Activated T-cell treated with anti-CD3 and anti-CD28 coated beads for 4 hours (primary cell): ENCODE measurements around the gene CASP12.

Experiments used
- DNase-seq: peaks from one replicate; pipeline ENCODE4 v3.0.0-alpha.2; 2020

Gene CASP12

DNA sequence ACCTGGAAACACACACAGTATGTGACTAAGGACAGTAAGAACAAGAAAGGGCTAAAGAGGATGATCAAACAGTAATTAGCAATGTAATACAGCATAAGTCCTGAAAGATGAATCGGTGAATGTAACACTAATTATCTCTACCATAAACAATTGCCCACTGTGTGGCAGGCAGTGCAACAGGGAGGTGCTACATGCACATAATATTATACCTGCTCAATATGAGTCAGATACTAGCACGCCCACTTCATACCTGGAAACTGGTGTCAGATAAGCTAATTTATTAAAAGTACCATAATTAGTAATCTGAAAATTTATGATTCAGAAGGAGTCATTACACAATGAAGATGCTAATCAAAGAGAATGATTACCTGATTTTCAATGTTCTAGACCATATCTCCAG is 14.9 kb downstream of the CASP12 start:
- DNase-seq: no peak

DNA sequence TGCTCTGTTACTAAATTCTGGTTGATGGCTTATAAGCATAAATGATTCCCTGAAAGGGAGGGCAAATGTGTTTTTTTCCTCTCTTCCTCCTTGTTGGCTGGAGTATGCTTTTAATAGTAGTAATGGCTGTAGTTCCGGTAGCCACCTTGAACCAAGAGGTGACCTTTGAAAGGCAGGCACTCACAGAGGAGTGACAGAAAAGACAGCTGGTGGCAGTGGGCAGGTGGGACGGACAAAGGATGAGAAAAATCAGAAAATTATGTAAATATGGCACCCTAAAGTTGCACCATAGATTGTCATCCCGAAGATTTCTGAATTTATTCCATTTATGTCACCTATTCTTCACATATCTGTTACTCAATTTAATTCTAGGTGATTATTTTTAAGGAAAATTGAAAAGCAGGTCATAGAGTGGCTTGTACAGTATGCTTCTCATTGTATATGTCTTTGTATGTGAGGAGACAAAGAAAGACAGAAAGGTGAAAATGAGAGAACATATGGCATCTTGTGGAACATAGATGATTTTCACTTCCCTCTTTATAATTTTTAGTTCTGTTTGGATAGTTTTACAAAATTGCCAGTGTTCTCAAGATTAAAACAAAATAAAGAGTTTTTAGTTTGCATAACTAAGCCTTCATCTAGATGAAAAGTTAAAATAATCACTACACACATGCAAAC is 17.0 kb downstream of the CASP12 start:
- no peak for DNase-seq

DNA sequence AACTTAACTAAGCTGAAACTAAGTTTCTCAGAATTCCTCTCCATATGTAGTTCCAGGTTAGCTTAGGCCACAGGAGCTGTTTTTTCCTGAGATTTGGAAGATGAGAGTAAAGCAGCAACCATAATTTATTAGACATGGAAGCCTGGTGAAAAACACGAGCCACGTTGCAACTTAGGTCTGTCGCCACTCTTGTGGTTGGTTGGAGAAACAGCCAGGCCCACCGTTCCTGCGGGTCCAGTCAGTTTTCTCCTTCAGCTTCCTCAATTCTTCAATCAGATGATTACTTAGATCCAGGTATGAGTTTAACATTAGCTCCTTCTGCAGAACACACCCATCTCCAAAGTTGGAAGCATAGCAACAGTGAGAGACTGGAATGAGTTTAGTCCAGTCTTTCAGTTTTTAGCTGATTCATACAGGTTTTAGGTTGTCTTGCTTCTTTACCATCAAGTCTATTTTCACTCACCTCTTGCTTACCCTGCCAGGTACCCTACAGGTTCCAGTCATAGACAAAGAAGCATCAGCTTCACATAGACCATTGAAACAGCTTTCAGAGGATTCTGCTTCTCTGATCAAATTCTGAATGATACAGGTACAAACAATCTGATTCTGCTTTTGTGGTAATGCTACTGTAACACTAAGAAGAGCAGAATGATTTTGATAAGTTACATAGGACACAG is 18.6 kb downstream of the CASP12 start:
- no peak for DNase-seq

DNA sequence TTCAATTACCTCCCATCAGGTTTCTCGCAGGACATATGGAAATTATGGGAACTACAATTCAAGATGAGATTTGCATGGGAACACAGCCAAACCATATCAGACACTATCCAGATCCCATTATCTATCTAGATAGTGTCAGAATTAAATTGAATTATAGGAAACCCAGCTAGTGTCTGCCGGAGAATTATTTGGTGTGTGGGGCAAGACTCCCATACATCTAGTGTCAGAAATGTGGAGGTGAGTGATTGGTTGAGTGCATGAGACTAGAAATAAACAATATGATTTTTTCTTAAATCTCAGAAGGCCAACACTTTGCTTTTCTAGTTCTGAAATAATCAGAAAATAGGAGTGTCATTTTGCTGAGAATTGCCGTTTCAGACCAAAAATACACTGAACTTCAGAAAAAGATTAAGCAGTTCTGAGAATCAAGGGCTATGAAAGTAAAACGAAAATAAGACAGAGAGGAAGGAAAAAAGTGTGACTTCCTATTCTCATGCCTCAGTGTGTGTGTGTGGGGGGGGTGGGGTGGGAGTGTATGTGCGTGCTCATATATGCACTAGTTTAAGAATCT is 21.3 kb downstream of the CASP12 start:
- DNase-seq: no peak

DNA sequence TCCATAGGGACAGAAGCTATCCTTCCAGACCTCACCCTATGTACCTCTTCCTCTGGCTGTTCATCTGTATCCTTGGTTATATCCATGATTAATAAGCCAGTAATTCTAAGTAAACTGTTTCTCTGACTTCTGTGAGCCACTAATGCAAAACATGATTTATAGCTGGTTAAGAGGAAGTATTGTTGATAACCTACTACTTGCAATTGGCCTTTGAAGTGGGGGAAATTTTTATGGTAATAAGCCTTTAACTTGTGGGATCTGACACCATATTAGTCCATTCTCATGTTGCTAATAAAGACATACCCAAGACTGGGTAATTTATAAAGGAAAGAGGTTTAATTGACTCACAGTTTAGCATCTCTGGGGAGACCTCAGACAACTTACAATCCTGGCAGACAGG is 21.9 kb downstream of the CASP12 start:
- DNase-seq: no peak

DNA sequence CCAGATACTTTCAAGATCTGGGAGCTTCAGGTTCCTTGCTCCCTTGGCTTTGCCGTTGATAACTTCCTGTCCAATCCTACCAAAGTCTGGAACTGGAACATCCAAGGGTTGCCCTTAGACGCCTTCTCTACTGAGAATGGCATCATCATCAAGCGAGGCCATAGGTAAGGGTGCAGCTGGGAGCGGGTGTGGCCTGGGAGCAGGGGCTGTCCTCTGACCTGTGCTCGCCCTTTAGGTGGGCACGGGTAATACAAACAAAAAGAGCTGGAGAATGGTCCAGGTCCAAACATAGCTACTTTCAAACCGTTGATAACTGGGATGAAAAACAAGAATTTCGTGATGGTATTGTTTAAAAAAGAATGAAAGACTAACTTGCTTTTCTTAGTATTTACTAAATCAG is 25.0 kb downstream of the CASP12 start:
- no peak for DNase-seq

DNA sequence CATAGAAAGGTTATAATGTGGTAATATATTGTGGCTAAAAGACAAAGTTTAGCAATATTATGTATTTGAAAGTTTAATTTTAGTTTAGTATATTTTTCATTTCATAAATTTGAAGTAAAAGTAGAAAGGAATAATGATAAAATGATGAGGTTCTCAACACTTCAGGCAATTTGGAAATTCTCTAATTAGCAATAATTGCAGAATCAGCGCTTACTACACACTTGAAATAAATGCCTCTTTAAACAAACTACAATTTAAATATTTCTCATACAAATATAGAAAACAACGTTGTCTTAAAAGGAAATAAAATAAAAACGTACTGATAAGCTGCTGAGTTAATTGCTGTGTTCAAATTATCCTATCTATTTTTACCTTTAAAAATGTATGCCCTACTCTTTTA is 25.9 kb downstream of the CASP12 start:
- DNase-seq: no peak

DNA sequence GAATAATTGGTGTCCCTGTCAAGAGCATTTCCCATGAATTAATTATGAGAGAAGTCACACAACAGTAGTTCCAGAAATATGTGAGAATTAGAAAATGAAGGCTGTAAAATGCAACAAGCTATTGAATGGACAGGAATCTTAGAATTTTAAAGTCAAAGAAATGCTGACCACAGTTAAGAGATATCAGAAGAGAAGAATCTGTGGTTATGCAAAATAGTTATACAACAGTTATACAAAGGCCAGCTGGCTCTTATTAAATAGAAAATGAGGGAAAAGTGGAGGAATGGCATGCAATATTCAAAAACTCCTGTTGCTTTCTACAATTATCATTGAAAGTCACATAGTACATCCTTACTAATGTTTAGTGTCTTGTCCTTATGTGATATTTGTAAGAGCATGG is 27.4 kb downstream of the CASP12 start:
- no peak for DNase-seq

DNA sequence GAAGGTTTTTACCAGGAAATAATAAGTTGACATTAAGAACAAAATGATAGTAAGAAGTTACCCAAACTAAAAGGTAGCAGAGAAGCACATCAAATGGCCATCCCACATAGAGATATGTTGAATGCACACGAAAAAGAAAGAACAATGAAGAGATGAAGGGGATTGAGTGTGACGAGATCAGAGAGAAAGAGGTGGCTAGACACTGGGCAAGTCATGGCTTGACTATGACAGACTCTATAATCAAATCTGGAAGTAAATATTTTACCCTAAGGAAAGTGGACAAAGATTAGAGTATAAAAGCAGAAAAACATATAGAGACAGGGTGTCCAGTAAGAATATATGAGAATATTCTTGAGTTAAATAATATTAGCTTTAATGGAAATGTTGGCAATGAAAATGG is 31.4 kb downstream of the CASP12 start:
- DNase-seq: no peak

DNA sequence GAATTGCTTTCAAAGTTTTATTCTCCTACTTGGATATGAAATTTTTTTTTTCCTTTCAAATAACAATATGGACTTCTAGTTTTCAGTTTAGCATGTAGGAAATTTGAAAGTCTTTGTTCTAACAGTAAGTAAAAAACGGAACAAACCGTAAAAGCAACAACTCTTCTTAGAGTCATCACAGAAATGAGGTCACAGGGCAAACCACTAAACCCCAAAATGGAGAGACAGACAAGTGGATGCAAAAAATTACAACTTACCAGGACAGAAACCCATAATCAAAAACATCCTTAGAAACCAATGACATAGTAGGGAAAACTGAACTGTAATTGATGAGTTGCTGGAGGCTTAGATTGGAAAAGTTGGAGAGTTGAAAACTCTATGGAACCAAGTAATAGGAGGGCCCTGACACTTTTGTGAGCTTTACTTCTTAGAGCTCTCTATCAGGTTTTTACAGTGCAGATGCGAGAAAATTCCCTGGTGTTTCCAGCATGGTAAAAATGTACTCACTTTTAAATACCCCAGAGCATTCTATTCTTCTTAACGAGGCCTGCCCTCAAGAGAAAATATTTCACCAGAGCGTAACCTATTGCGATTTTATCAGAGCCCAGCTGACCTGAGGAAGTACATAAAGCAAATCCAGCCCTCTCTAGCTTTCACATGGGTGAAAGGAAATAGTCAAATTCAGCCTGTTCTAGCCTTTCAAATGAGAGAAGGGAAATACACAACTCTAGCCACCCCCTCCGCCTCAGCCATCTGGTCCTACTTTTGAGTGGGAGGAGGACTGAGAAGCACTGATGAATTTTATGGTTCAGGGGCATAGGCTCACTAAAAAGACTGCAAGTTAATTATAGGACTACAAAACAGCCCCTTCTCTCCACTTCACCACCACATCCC is 39.1 kb downstream of the CASP12 start:
- no peak for DNase-seq

DNA sequence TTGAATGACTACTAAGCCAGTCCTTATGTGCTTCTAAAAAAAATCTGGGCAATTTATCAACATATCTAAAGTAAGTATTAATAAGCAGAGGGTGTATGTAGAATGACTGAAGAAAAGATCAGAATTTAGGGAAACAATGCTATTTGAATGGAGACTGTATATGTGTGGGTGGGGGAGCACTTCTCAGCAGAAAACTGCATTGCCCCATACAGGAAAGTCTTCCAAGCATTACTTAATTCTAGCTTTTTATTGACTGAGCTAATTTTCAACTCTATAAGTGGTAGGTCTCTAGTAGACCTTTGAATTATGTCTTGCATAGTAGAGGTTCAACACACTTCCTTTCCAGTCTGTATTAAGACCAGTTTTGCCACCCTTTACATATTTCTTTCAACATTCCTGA is 41.7 kb downstream of the CASP12 start:
- no peak for DNase-seq

DNA sequence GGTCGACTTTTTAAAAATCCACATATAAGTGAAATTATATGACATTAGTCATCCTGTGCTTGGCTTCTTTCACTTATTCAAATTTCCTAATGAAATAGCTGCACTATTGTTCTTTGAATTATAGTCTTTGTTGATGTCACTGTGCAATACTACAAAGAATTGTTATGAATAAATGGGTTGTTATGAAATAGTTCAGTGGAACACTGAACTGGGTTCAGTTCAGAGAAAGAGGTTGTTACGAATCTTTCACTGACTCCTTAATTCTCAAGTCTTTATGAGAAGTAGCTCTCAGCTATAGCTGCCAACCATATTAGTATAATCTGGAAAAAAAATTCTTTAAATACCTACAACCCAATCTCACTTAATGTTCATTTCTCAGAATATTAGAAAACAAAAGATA is 42.3 kb downstream of the CASP12 start:
- DNase-seq: no peak

DNA sequence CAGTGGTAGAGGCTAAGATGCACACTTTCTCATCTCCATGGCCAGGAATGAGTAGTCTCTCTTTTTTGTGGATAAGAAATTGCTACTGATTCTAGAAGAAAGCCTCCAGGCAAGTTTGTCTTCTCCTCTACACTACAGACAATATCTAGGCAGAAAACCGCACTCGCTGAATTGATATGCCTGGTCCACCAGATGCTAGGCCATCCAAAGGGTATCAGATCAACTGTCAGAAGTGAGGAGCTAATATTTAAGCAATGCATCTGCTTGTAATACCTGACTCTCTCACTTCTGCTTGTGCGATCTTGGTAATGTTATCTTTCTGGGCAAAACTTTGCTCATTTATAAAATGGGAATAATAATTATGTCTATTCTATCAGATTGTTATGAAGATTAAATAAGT is 45.0 kb downstream of the CASP12 start:
- no peak for DNase-seq

DNA sequence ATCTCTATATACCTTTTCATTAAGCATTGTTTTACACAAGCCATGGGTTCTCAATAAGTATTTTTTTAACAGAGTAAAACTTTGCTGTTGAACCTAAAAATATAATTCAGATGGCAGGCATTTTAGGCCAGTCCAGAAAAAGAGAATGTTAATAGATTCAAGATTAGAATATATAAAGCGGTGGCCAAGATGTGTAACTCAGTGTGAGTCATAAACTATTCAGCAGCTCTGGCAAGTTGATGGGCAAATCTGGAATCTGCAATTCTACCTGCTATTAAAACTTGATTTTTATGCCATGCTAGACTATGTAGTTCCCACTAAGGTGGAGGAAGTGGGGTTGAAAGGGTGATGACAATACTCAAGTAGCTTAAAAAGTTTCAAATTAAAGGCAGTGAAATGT is 45.4 kb downstream of the CASP12 start:
- DNase-seq: no peak

DNA sequence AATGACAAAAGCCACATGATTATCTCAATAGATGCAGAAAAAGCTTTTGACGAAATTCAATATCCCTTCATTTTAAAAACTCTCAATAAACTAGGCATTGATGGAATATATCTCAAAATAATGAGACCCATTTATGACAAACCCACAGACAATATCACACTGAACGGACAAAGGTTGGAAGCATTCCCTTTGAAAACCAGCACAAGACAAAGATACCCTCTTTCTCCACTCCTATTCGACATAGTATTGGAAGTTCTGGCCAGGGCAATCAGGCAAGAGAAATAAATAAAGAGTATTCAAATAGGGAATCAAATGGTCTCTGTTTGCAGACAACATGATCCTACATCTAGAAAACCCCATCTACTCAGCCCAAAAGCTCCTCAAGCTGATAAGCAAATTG is 52.0 kb downstream of the CASP12 start:
- DNase-seq: no peak

DNA sequence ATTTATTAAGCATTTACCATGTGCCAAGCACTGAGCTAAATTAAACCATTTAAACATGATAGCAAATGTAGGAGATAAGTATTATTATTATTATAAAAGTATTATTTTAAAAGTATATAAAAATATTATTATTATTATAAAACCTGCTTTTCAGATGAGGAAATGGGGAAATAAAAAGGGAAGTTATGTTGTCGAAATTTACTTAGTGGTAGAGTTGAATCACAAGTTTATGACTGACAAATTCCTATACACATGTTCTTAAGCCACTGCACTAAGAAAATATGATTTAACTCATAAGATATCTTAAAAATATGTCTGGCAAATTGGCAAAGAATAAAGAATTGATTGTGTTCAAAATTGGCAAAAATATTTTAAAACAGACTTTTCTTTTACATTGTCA is 53.8 kb downstream of the CASP12 start:
- DNase-seq: no peak

DNA sequence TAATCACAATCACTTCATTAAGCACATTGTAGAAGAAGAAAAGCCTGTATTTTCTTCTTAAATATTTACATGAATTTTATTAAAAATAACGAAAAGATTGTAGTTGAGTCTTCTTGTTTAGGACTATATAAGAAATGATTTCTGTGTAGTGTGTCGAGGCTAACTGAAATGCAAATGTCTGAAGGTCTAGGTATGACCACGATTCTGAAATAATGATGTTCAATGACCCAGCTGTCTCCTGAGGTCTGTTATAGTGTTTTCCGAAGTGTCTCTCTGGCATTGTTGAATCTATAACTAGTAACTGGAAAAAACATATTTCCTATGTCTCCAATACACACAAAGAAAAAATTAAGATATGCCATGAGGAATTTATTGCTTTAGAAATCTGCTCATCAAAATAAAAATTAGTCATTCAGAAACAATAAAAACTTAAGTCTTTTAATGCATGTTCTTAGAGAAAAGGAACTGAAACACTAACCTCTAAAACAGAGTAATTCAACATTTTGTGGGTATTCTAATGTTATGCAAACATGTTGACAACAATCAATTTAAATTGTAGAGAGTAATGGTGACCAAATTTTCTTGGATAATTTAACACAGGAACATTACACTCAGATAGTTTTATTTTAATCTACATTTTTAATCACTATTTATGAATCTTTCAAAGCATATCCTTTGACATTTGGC is 55.0 kb downstream of the CASP12 start:
- no peak for DNase-seq

DNA sequence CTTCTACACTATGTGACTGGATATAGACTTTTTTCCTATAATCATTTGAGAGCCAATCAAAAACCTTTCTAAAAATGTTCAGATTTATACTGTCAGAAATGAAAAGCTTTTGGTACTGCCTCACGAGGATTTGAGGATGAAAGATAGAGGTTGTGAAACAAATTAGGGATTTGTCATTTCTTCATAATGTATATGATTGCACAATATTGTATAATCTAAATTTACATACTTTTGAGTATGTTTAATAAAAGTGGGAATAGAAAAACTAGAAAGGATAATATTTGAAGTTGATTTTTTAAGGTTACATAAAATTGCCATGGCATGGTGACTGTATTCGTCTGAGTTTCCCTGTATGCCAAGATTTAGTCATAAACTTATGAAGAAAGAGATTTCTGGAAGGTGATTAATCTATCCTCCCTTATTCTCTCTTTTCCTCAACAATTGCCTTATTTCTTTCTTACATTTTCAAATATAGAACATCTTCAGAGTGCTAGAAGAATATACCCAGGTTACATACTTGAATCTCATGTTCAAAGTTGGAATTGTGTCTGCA is 56.2 kb downstream of the CASP12 start:
- no peak for DNase-seq

DNA sequence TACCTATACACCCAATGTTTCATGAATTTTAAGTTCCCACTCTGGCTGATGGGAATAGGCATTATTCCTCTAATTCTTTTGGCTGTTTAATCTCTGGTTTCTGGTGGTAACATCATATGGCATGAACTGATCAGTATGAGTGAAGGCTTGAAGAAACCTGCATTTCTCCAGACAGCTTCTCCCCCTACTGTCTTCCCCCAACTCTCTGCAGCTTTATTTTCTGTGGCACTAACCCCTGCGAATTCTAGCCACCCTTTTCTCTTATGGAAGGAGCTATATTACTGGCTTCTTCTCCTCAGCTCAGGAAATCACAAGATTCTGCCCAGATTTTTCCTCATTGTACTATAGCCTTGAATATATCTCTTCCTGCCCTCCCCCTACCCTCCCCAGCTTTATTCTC is 57.1 kb downstream of the CASP12 start:
- no peak for DNase-seq

DNA sequence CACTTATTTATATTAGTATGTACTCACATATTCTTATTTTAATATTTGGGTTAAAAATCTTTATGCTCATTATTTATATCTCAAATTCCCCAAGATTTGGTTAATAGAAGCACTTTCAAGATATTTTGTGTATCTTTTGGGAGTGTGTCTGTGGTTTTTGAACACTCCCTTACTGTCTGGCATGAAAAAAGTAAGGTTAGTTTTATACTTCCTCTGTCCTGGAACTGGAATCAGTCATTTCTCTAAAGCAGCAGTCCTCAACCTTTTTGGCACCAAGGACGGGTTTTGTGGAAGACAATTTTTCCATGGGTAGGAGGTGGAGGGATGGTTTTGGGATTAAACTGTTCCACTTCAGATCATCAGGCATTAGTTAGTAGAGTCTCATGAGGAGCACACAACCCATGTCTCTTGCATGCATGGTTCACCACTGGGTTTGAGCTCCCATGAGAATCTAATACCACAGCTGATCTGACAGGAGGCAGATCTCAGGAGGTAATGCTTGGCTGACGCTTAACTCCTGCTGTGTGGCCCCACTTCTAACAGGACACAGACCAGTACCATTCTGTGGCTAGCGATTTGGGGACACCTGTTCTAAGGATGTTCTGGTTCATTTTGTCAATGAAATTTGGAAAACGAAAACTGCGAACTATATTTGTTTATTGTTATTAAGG is 60.2 kb downstream of the CASP12 start:
- no peak for DNase-seq

DNA sequence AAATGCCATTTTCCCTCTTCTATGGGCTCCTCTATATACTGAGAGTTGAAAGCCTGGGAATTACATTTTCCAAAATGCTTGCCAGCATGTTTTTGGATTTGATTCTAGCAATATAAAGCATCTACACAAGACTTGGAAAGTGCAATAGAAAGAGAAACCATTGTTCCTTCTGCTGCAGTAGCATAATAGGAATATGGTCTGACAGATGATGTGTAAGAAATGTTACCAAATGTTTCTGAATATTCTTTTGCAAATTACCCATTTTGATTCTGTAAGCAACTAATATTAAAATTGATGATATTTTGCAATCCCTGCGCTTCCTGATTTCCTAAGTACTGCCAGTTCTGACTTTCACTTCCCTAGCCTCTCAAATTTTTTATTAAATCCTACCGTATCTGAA is 61.6 kb downstream of the CASP12 start:
- DNase-seq: no peak
